Psoas muscle (tissue), 8 donors: Measurements from ENCODE around the gene CBR1. TPM values are rescaled to one million over a fixed set of nuclear protein-coding genes. Genes with fewer than 3 reads are reported as not detected.

ENCODE experiments used
- ATAC-seq, 4 donors: fragments of 200-7000 bp; cut with Tn5 transposase; one replicate each; pipeline ENCODE4 v1.9.1; 2020; ENCODE audit warnings: moderate library complexity in 3 of 4, mild to moderate bottlenecking in 2 of 4
- DNase-seq, 2 donors: peaks; one replicate each; pipeline ENCODE4 v3.0.0-alpha.2; 2020
- H3K27ac ChIP-seq: fragments of 200-600 bp; one replicate; pipeline ENCODE4 v1.8.0; 2022
- H3K27me3 ChIP-seq, 3 donors: fragments of 200-600 bp in 1 of 3; one replicate each; pipeline versions ENCODE4 v1.6.1 to v1.8.0; 2013 to 2022; ENCODE audit warnings: low read length in 2 of 3, mild to moderate bottlenecking in 2 of 3, moderate library complexity in 1 of 3; ENCODE audit not compliant: insufficient read depth in 3 of 3
- H3K36me3 ChIP-seq, 2 donors: fragments of 200-600 bp in 1 of 2; one replicate each; pipeline versions ENCODE4 v1.6.1 to v1.8.0; 2013 to 2022; ENCODE audit warnings: low read depth in 1 of 2, mild to moderate bottlenecking in 1 of 2, moderate library complexity in 1 of 2; ENCODE audit not compliant: insufficient read depth in 1 of 2
- H3K4me1 ChIP-seq: fragments of 200-600 bp; one replicate; pipeline ENCODE4 v1.8.0; 2022
- H3K4me3 ChIP-seq: fragments of 200-600 bp; one replicate; pipeline ENCODE4 v1.8.0; 2022; ENCODE audit warnings: mild to moderate bottlenecking
- H3K9me3 ChIP-seq: fragments of 200-600 bp; one replicate; pipeline ENCODE4 v1.8.0; 2022
- CTCF ChIP-seq: fragments of 200-600 bp; IDR thresholded peaks from one replicate; pipeline ENCODE4 v1.8.0; 2022; ENCODE audit warnings: antibody characterized with exemption
- WGBS, 3 donors: extraction: QIAGEN DNeasy Blood & Tissue Kit; methylation state at CpG; one replicate each; pipeline versions ENCODE4 v1.1.6 to v1.1.7; 2013; 5-methylcytosine and 5-hydroxymethylcytosine counted together
- intact Hi-C, 2 donors: fragments of 100-400 bp; cut with DNase I; formaldehyde crosslinking; loops; one replicate each; pipeline versions ENCODE4 v1.11.0 to v1.14.2; 2022
- polyA plus RNA-seq, 3 donors: library from polyadenylated mRNA; stranded (reverse); fragments of 200-250 nt; gene quantifications; one replicate each; pipeline ENCODE4 v1.2.3, GENCODE V29; 2013
- total RNA-seq, 4 donors: library from RNA; stranded (reverse); fragmentation: NEBNext Ultra II Directional in 2 of 4; extraction: Animal tissue kit (Norgen Biotek cat#: 25700) in 2 of 4; gene quantifications; one replicate each; pipeline versions ENCODE4 v1.2.1 to v1.2.4, GENCODE V29; 2021 to 2023
- donor health status: healthy with polysubstance abuse.
- donor health status: DM: no; HTN: no; CAD: no; lungs with moderate emphysema.
- donor health status: Bipolar disorder and iron deficiency.
- donor health status: healthy.
- donor health status: DM: yes; HTN: yes; CAD: no.
- donor health status: DM: no; HTN: no; CAD: no.
- donor health status: DM: no; HTN: no; CAD: no.
- donor health status: DM: yes; HTN: yes; CAD: no.

The CBR1 gene
- total and polyA plus RNA-seq, 7 donors = 15.2 to 94.0 (median 45.9) TPM

DNA sequence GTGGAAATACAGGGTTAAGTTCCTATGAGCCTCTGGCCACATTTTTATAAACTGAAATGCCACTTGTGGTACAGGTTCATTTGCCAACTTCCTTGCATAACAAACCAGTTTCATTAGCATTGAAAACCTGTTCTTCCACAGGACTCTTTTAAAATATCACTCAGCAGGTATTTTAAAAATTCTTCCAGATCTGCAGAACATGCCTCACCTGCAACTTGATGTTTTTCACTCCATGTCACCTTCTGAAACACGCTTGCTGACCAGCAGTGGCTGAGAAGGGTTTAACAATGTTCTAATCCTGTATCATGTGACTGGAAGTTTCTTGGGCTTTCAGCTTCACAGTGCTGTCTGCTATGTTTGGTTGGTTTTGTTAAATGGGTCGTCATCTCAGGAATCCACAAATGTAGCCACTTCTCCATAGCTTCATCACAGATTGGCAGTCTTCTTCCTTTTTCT lies 47.5 kb downstream of the CBR1 start:
- H3K9me3 ChIP-seq = no peaks in the 10 kb centered on the region
- no peak overlapping the region for H3K27ac ChIP-seq
- DNase-seq = no peak

DNA sequence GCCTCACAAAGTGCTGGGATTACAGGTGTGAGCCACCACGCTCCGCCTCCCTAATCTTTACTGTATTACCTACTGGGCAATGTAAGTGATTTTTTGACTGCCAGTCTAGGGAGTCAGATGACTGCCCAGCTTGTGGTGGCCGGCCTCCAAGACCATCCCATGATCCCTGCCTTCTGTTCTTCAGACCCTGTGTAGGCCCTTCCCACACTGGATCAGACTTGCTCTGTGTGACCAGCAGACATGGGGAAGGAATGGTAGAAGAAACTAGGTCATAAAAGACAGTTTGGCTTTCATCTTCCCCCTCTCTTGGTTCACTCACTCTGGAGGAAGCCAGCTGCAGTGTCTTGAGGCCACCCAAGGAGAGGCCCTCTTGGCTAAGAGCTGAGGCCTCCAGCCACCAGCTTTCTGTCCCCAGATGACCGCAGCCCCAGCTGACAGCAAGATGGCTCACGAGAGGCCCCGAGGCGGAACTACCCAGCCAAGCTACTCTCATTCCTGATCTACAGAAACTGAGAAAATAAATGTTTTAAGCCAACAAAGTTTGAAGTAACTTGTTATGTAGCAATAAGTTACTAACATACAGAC lies 50.6 kb downstream of the CBR1 start:
- no peak for TF ChIP-seq CTCF
- ATAC-seq (peak; percentile 53 to 80 (median 75)), DNase-seq (peak; percentile 50 to 78)
- no peak overlapping the region for H3K4me3 ChIP-seq
- peaks cover 5% of the 10 kb centered on the region for H3K4me1 ChIP-seq
- 58 to 69% (median 60%) methylated on average over 7 of the region's 7 CpGs for WGBS, 3 donors
- H3K9me3 ChIP-seq = no peaks in the 10 kb centered on the region
- no peak overlapping the region for H3K27ac ChIP-seq
- H3K36me3 ChIP-seq = no peaks in the 10 kb centered on the region
- H3K27me3 ChIP-seq = no peaks in the 10 kb centered on the region
- intact Hi-C loops = no loop called here

More for the DNA sequence above, 47.5 kb downstream of the CBR1 start:
- Histone ChIP-seq H3K4me1 (peaks cover 8% of the 10 kb centered on the region), H3K4me3 (no peak overlapping the region), H3K27me3 (no peaks in the 10 kb centered on the region), H3K36me3 (no peaks in the 10 kb centered on the region)
- ATAC-seq = no peak
- intact Hi-C loops = no loop called here
- 86% methylated on average over 2 of the region's 2 CpGs for WGBS, 3 donors
- TF ChIP-seq CTCF = no peak

Other genes with a start within 250 kb of the CBR1 start
- 10 to 100 TPM in 2 of 4 donors, 1 to 10 TPM in 2; 6.5 to 12.1 (median 10.2) TPM for gene SETD4, start 9.5 kb upstream of the CBR1 start, total RNA-seq
- gene SETD4, start 9.5 kb upstream of the CBR1 start, polyA plus RNA-seq = 10 to 100 TPM in 2 of 3 donors, 1 to 10 TPM in 1; 8.7 to 17.9 (median 12.8) TPM
- gene CBR3, start 65.1 kb downstream of the CBR1 start, total RNA-seq = 1 to 10 TPM in 3 of 4 donors, under 1 TPM in 1; 0.64 to 1.9 (median 1.2) TPM
- gene CBR3, start 65.1 kb downstream of the CBR1 start, polyA plus RNA-seq = 1 to 10 TPM; 1.2 to 1.8 (median 1.8) TPM
- 10 to 100 TPM; 12.8 to 20.7 (median 14.3) TPM for gene DOP1B, start 86.8 kb downstream of the CBR1 start, total RNA-seq
- gene DOP1B, start 86.8 kb downstream of the CBR1 start, polyA plus RNA-seq = 1 to 10 TPM; 3.1 to 7.4 (median 4.7) TPM